HG03039 (cell line): ENCODE results near the gene CDC42SE1.

Experiments used
- ATAC-seq: cut with Tn5 transposase; IDR thresholded peaks from one replicate; pipeline ENCODE4 v1.9.1; 2021; ENCODE audit warnings: mild to moderate bottlenecking, moderate library complexity; ENCODE audit not compliant: unreplicated experiment

The CDC42SE1 gene

DNA sequence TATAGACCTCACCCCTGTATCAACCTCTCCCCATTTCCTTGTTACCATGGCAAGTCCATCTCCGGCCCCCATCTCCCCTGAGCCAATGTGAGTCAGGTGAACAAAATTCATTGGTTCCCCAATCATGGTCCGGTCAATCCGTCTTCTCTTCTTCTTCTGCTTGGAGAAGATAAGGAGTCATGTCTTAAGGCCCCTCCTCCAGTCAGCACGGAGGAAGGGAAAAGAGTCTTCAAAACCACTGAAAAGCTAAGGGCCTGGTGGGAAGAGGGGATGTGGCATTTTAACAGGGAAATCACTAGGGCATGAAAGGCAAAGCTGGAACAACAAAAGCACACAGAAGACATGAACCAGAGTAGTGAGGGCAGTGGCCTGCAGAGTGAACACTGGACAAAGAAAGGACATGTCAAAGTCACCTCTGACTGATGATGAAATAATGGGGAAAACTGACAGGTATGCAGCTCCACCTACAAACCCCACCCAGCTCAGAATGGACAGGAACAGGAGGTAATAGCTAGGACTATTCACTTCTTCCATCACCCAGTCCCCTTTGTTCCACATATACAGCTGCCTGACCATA, 4.4 kb downstream of the CDC42SE1 start:
- no peak for ATAC-seq

DNA sequence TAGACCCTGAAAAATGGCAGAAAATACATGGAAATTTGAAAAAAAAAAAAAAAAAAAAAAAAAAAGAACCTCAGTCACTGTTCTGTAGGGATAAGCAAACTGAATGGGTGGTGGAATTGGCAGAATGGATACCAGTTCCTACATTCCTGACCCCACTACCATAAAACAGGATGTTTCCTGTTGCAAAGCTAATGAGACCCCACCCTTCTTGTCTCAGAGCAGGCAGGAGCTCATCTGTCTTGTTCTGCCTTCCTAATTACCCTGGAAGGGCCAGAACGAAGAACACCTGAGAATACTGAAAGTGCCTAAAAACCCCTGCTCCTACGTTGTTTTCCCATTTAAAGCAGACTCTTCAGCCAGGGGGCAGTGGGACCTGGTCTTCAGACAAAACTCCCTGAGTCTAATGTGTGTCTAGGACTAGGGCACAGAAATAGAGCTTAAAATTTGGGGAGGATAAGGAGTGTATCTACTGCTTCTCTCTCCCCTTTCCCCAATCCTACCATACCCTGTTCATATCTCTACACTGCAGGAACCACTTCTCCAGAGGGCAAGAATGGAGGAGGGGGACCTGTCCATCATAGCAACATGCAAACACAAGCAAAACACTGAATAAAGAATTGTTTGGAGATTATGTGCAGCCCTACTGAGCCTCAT, 7.9 kb downstream of the CDC42SE1 start:
- ATAC-seq, result no peak

DNA sequence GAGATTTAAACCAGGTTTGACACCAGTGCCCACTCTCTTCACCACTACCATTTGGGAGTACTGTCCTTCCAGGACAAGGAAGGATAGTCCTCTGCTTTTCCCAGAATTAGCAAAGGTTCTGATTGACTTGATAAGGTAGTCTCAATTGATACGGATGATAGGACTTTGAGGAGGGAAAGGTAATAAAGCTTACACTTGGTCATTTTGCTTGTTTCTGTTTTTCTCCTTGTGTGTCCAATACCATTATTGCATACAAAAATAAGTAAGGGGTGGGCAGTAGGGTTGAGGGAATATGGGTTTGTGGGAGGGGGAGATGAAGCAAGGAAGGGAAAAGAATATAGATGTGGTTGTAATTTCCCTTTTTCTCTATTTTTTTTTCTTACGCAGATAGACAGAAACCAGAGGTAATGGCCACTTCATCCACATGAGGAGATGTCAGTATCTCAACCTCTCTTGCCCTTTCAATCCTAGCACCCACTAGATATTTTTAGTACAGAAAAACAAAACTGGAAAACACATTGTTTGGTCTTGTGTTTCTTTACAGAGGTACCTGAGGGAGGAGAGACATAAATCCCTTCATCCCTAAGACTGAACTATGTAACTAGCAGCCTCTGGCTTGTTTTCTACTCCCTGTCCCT, 9.3 kb downstream of the CDC42SE1 start:
- no peak for ATAC-seq

DNA sequence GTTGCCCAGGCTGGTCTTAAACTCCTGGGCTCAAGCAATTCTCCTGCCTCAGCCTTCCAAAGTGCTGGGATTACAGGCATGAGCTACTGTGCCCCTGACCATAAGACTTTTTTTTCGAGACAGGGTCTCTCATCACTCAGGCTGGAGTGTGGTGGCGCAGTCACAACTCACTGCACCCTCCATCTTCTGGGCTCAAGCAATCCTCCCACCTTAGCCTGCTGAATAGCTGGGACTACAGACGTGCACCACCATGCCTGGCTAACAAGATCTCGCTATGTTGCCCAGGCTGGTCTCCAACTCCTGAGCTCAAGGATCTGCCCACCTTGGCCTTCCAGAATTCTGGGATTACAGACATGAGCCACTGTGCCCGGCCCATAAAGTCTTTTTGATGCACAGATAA, 10.0 kb downstream of the CDC42SE1 start:
- ATAC-seq, result no peak

DNA sequence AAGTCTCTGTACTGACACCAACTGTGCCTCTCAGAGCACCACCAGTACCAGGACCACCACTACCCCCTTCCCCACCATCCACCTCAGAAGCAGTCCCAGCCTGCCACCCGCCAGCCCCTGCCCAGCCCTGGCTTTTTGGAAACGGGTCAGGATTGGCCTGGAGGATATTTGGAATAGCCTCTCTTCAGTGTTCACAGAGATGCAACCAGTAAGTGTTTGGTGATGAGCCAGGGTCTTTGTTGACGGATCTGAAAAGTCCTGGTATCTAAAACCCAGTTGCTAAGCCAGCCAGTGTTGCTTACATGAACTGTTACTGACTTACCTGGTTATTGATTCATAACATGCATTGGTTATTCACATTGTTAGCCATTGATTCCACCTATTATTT, 10.8 kb downstream of the CDC42SE1 start:
- no peak for ATAC-seq

DNA sequence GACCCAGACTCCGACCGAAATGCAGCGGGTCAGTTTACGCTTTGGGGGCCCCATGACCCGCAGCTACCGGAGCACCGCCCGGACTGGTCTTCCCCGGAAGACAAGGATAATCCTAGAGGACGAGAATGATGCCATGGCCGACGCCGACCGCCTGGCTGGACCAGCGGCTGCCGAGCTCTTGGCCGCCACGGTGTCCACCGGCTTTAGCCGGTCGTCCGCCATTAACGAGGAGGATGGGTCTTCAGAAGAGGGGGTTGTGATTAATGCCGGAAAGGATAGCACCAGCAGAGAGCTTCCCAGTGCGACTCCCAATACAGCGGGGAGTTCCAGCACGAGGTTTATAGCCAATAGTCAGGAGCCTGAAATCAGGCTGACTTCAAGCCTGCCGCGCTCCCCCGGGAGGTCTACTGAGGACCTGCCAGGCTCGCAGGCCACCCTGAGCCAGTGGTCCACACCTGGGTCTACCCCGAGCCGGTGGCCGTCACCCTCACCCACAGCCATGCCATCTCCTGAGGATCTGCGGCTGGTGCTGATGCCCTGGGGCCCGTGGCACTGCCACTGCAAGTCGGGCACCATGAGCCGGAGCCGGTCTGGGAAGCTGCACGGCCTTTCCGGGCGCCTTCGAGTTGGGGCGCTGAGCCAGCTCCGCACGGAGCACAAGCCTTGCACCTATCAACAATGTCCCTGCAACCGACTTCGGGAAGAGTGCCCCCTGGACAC, 11.3 kb downstream of the CDC42SE1 start:
- no peak for ATAC-seq

DNA sequence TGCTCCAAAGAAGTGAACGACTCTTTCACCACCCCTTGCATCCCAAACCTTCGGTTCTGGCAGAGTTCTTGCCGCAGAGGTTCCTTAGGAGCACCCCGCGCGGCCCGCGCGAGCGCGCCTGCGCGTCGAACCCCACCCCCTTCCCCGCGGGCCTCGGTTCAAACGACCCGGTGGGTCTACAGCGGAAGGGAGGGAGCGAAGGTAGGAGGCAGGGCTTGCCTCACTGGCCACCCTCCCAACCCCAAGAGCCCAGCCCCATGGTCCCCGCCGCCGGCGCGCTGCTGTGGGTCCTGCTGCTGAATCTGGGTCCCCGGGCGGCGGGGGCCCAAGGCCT, 11.9 kb downstream of the CDC42SE1 start, which contains the start of gene C1orf56:
TSS of gene C1orf56 (plus strand) at position 161 of the 334 bp plus-strand sequence. CDS start at position 258, 97 bp downstream.
- ATAC-seq, result no peak

DNA sequence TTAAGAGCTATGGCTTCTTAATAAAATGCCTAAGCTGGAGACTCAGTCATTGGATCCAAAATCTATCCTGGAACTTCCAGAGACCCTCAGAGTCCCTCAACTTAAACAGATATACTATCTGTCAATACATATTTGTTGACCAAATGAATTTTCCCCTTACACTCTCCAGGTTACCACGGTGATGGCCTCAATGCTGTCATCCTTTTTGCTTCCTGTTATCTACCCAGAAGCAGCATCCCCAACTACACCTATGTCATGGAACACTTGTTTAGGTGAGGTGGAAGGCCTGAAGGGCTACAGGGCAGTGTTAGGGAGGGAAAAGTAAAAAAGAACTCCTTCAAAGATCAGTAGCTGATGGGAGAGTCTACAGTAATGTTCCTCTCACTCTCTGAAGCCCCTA, 16.3 kb downstream of the CDC42SE1 start:
- ATAC-seq, result no peak

DNA sequence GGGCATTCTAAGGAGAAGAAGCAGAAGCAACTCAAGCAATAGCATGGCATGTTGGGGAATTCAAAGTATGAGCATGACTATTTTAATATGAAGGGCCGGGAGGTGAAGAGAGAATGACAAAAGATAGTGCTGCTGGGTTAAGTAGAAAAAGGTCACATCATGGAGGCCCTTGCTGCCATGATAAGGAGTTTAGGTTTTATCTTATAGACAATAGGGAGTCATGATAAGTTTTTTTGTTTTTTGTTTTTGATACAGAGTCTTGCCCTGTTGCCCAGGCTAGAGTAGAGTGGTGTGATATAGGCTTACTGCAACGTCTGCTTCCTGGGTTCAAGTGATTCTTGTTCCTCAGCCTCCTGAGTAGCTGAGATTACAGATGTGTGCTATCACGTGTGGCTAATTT, 19.9 kb downstream of the CDC42SE1 start:
- no peak for ATAC-seq

DNA sequence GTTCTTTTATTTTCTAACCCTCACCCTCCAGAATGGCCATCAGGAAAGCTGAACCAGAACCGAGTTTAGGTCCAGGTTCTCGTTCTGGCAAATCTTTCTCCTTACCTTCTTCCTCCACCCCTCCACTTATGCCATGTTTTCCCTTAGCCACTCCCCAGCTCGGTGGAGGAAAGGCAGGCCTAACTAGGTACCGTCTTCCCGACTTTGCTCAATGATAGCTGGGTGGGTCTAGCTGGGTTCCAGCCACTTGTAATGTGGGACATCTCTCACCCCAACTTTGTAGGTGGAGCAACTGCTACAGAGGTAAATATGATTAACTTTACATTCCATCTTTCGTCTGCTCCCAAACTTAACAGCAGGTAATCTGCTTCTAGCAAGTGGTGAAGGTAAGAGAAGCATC, 22.4 kb downstream of the CDC42SE1 start:
- ATAC-seq, result no peak

DNA sequence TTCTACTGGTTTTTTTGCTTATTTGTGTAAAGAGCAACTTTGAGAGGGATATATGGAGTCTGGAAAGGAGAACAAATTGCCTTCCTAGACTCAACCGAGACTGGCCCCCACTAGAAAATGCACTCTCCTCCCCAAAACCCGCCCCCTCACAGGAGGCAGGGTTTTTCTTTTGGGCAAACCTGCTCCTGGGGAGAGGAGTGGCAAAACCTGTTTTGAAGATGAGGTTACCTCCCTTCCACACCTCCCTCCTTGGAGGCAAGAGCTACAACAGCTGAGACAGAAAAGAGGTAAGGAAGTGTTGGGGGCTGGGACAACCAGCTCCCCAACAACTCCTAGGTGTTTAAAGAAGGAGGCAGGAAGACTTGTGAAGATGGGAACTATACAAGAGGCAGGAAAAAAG, 23.1 kb downstream of the CDC42SE1 start, which contains the start of gene BNIPL:
TSS of gene BNIPL (plus strand) at position 231 of the 400 bp plus-strand sequence. CDS start at position 371, 140 bp downstream.
- ATAC-seq, result no peak

DNA sequence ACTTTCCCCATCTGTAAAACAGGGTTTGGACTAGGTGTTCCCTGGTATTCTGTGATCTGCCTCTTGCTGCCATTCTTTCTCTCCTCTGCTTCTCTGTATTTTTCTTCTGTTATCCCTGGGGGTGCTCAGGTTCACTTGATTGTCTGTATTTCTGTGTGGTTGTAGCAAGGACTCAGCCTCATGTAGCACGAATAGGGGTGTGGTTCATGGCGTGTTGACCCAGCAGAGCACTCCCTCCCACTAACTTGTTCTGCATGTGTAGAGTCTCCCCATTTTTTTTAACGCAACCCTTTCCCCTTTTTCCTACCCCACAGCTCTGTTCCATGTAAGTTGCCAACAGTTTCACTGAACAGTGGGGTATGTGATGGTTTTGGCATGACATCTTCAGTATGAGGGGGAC, 24.3 kb downstream of the CDC42SE1 start:
- no peak for ATAC-seq

DNA sequence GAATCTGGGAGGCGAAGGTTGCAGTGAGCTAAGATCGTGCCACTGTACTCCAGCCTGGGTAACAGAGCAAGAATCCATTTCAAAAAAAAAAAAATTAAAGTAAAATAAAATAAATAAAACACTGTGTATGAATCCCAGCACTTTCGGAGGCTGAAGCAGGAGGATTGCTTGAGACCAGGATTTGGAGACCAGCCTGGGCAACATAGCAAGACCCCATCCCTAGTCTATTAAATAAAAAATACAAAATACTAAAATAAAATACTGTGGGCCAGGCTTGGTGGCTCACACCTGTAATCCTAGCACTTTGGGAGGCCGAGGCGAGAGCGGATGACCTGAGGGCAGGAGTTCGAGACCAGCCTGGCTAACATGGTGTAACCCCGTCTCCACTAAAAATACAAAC, 27.3 kb downstream of the CDC42SE1 start:
- no peak for ATAC-seq

DNA sequence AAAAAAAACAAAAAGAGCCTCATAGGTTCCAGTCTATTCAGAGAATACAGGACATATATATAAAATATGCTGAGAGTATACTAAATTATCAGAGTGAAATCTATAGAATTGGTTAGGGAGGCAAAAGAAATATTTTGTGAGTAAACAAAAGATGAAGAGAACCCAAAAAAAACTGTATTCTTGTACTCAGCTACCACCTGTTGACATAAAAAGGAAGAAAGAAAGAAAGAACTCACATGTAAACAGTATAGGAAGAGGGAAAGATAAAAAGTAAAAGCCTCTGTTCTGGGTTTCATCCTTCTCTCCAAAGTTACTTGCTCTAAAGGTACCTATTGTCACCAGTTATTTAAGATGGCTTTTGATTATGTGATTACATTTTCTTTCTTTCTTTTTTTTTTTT, 33.0 kb downstream of the CDC42SE1 start:
- no peak for ATAC-seq

DNA sequence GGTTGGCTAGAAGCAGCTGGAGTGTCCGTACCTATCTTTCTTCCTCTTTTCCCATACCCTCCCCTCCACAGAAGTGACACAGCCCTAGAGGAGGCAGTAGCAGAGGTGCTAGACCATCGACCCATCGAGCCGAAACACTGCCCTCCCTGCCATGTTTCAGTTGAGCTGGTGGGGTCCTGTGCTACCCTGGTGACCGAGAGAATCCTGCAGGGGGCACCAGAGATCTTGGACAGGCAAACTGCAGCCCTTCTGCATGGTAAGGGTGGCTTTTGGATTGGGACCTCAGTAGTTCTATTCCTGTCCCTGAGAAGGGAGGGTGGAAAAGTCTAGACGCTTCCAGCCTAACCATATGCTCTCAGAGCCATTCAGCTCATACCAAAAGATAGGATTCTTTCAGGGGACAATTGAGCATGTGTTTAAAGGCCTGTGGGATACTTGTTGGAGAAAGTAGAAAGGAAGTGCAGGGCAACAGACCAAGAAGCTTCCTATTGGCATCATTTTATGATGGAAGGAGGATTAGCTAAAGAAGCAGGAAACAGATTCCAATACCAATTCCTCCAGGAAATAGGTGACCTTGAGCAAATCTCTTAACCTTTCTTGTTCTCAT, 34.8 kb downstream of the CDC42SE1 start:
- no peak for ATAC-seq

DNA sequence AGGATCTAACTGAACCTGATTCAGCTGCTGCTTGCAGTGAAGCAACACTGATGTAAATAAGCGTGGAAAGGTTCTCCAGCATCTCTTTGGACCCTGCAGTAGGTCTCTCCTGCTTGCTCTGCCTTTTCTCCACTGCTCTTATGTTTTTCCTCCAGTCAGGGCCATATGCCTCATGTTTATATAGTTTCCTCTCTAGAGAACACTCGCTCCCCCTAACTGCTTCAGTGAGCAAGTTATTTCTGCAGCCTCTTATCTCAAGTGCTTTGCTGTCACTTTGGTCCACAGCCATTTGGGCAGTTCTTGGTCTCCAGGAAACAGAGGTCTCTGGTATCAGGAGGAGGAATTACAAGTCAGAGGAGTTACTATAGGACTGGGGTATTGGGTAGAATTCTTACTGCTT, 45.9 kb downstream of the CDC42SE1 start:
- ATAC-seq, result no peak

DNA sequence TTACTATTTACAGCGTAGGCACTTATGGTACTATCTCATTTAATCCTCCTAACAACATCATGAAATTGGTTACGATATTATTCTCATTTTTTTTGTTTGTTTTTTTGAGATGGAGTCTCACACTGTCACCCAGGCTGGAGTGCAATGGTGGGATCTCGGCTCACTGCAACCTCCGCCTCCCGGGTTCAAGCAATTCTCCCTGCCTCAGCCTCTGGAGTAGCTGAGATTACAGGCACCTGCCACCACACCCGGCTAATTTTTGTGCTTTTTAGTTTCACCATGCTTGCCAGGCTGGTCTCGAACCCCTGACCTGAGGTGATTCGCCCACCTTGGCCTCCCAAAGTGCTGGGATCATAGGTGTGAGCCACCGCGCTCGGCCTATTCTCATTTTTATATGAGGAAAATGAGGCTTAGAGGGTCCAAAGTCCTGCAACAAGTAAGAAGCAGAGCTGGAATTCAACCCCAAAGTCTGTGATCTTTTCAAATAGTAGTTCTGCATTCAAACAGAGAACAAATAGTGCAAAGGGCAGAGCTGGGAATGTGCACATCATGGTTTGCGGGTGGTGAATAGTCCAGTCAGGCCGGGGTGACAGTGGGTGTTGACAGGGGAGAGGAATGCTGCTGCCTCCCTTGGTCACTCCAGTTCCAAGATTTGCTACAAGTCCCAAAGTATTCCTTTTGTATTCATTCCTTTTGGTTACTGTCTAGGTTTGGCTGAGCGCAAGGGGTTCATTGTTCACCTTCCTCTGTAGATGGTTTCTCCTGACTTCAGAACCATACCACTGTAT, 46.5 kb downstream of the CDC42SE1 start:
- ATAC-seq, result no peak

DNA sequence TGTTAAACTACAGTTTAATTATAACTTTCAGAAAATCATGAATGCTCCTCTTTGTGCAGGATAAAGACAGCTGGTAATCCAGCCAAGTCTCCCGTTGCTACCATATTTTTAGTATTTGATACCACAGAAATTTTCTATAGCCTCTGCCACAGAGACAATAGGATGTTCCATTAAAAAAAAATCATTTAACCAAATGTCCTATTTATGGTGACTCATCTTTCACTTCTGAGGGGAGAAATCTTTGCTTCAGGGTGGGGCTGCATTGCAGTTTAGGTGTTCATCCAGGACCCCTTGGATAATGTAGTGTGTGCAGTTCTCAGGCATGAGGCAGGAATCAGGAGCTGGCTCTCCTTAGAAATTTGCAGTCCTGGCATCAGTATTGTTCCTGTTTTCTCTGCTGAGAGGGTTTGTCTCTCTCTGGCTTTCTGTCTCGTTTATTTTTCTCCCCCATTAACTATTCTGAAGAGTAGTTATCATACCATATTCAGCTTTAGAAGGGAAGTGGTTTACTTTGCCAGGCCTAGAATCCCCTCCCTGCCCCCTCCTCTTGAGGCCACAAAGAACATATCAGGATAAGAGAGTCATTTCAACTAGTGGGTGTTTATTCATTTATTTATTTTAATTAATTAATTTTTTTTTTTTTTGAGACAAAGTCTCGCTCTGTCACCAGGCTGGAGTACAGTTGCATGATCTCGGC, 48.1 kb downstream of the CDC42SE1 start:
- no peak for ATAC-seq

DNA sequence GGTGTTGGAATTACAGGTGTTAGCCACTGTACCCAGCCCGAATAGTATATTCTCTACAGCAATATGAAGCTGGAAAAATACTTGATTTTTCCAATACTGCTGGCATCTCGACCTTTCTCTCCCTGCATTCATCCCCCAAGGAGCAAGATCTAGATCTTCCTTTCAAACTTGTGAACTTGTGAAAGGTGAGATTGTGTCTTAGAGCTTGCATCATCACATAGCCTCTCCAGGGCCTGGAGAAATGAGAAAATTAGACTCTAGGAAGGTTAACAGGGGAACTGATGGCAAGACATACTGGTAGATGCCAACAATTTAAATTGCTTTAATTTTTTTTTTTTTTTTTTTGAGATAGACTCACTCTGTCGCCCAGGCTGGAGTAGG, 49.1 kb downstream of the CDC42SE1 start:
- no peak for ATAC-seq
